CD4-positive, alpha-beta T cell treated with Interleukin-6 at 100 ng/mL for 8 hours (primary cell): ENCODE measurements around the gene SLC23A2.
A peak's percentile ranks its signal among the peaks of the same experiment; 100 is the strongest.
"Not testable (repeated sequence)": the region's sequence is repeated elsewhere in the genome, so short reads cannot be mapped to it uniquely, and the experiment has no call there.

ENCODE experiments used
- DNase-seq: peaks from one replicate; pipeline ENCODE4 v3.0.0-alpha.2; 2020; ENCODE audit warnings: mixed read lengths, low spot score

Gene SLC23A2

GRCh38 chr20:5008759-5009158 lies 7.4 kb upstream of the SLC23A2 start:
- no peak for DNase-seq

- no peak for DNase-seq
Observed at GRCh38 chr20:5005326-5005725, 4.0 kb upstream of the SLC23A2 start.

- not testable (repeated sequence) for DNase-seq
Observed at GRCh38 chr20:5004825-5005224, 3.5 kb upstream of the SLC23A2 start.

- no peak for DNase-seq
Observed at GRCh38 chr20:5003626-5004025, 2.3 kb upstream of the SLC23A2 start.

- DNase-seq, result no peak
Observed at GRCh38 chr20:5002077-5002413, 735 bp upstream of the SLC23A2 start.

- DNase-seq, result no peak
Observed at GRCh38 chr20:5000263-5001173, 792 bp downstream of the SLC23A2 start.

GRCh38 chr20:4999788-5000187 lies 1.5 kb downstream of the SLC23A2 start:
- DNase-seq, result no peak

- DNase-seq, result no peak
Observed at GRCh38 chr20:4998160-4998651, 3.1 kb downstream of the SLC23A2 start.

- DNase-seq, result no peak
Observed at GRCh38 chr20:4997222-4997621, 4.1 kb downstream of the SLC23A2 start.

- DNase-seq, result no peak
Observed at GRCh38 chr20:4989570-4989969, 11.7 kb downstream of the SLC23A2 start.

- no peak for DNase-seq
Observed at GRCh38 chr20:4987130-4987529, 14.2 kb downstream of the SLC23A2 start.

GRCh38 chr20:4985658-4986057 lies 15.7 kb downstream of the SLC23A2 start:
- no peak for DNase-seq

- no peak for DNase-seq
Observed at GRCh38 chr20:4982281-4982680, 19.0 kb downstream of the SLC23A2 start.

GRCh38 chr20:4979841-4980410 lies 21.4 kb downstream of the SLC23A2 start:
- DNase-seq, result no peak

GRCh38 chr20:4978050-4978918 lies 23.0 kb downstream of the SLC23A2 start:
- DNase-seq, result no peak

GRCh38 chr20:4976014-4976413 lies 25.3 kb downstream of the SLC23A2 start:
- not testable (repeated sequence) for DNase-seq

GRCh38 chr20:4973330-4974097 lies 27.8 kb downstream of the SLC23A2 start:
- DNase-seq, result peak; percentile 18

- no peak for DNase-seq
Observed at GRCh38 chr20:4972506-4973251, 28.6 kb downstream of the SLC23A2 start.

- no peak for DNase-seq
Observed at GRCh38 chr20:4971064-4971463, 30.2 kb downstream of the SLC23A2 start.

GRCh38 chr20:4967752-4968477 lies 33.4 kb downstream of the SLC23A2 start:
- no peak for DNase-seq
